Glomerular endothelial cell (primary cell): ENCODE measurements around the gene CYSTM1. TPM values are rescaled to one million over a fixed set of nuclear protein-coding genes. Genes with fewer than 3 reads are reported as not detected.

Source experiments
- DNase-seq: peaks from one replicate; pipeline ENCODE4 v3.0.0-alpha.2; 2011; ENCODE audit warnings: low read depth, low spot score; ENCODE audit errors: extremely low read depth
- total RNA-seq: library from RNA; depleted of rRNA; stranded (reverse); fragments of >200 nt; gene quantifications from 2 replicates; pipeline ENCODE4 v1.2.3, GENCODE V29; 2015

Gene CYSTM1
- total RNA-seq, 1 donor from 2014 or later = 61.0 TPM

- DNase-seq = no peak
Observed at GRCh38 chr5:140230373-140230772, 55.4 kb downstream of the CYSTM1 start.

DNA sequence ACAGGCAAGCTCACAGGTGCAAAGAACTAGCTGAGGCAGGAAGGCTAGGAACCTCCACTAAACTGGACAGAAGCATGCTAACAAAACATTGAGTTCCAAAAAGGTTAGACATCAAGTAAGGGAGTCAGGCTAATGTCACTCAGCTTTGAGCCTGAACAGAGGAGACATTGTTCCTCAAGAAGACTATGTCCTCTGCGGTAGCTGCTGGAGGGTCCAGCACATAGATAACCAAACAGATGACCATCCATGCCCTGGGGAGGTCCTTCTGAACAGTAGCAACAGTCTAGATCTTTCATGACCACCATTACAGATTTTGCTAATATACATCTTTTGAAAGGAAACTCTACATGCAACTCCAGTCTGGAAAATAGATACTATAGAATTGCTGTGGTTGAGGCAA lies 57.7 kb downstream of the CYSTM1 start:
- no peak for DNase-seq

DNA sequence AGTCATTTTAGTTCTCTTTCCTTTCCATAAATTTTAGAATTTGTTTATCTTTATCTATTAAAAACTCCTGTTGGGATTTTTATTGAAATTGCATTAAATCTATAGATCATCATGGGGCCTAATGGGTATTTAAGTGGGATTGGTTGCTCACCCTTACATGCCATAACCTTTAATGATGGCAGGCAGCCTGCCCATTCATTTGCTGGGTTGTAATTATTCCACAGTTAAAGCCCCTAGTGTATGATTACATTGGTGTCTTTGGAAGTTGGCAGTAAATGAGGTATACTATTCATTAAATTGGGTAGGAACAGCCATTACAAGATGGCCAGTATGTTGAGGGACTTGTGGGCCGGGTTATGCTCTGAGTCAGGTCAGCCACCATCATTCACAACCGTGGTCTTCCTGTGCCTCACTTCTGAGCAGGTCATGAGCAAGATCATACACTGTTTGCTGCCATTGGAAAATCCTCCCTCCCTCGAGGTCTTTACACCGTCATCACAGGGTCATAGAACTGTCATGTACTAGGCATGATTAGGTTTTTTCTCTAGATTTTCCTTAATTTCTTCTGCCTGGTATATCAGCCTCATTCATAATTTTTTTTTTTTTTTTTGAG lies 59.5 kb downstream of the CYSTM1 start:
- DNase-seq = no peak

DNA sequence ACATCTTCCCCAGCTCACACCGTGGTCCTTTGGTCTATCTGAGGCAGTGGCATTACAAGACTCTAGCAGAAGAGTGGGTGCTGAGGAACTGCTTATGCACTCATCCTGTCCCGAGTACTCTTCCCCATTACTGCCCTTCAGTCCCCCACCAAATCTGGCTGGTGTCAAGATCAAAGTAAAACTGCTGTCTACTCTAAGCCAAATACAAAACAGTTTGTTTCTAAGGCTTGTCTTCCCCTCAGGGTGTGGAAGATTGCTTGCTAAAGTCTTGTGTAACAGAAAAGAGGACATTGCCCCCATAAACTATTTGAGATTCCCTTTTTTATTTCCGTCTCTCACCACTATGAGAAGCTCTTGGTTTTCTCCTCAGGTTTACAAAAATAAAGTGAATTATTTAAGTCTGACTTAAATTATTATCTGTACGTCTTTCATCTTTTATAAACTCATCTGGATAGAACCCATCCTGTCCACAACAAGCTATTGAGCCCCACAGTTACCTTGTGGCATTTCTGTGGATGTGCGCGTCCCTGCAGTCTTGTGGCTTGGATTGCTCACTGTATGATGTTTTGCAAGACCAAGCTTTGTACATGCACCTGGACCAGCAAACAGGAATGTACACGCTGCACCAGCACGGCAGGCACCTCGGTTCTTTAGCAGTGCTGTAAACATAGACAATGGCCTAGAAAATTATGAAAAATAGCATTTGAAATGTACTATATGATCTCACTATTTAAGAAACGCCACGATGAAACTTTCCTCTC lies 61.0 kb downstream of the CYSTM1 start:
- DNase-seq = no peak

DNA sequence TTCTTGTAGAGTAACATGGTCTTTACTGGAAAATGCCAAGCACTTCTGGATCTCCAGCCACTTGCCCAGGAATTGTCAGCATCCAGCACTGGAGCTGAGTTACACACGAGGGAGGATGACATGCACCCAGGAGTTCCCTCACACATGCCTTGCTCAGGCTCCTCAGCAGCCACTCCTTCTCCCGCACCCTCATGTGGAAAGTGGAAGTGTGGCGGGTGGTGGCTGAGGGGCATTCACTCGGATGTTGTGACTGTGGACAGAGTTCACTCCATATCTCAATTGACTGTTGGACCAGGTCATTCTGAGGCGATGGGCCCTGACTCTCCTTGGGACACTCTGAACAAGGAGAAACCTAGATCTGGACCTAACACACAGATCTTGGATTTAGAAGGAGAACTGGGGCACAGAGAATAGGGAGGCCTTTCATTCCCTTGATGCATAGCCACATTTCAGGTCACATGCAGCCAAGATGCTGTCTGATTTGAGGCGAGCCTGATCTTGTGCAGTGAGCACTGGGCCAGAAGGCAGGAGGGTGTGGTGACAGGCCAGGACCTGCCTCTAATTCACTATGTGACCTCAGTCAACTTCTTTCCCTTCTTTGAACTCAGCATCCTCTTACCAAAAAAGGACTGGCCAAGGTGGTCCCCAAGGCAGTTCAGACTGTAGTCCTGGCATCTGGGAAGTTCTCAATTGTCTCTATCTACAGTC lies 62.1 kb downstream of the CYSTM1 start:
- no peak for DNase-seq

DNA sequence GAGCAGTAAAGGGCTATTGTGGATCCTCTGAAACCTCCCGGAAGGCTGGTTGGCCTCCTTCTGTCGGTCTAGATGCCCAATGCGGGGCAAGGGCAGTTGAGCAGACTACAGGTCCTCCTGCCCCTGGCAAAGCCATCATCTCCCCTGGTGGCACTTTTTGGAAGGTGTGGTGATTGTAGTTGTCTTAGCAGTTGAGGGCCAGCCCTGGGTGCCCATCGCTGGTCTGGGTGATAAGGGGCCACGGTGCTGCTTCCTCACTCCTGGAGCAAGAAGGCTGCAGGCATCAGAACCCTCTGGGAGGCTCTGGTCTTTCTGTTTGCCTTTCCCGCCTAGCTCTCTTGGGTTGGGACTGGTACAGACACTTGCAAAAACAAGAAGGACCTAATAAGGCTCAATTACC lies 63.8 kb downstream of the CYSTM1 start:
- no peak for DNase-seq

DNA sequence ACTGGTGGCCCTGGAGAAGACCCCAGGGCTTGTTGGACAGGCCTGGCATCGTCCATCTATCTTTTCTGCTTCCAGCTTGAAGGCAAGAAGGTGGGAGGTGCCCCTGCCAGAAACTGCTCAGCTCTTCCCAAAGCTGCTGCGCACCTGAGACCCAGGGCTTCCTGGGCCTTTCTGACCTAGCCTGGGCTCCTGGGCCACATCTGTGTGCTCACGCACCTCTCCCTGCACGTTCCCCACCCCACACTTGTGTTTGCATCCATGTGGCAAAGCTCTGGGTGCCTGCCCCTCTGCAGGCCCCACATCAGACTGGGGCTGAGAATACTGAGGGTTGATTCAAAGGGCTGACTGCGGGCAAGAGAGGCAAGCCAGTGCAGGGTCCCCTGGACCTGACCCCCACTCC lies 64.5 kb downstream of the CYSTM1 start:
- no peak for DNase-seq

DNA sequence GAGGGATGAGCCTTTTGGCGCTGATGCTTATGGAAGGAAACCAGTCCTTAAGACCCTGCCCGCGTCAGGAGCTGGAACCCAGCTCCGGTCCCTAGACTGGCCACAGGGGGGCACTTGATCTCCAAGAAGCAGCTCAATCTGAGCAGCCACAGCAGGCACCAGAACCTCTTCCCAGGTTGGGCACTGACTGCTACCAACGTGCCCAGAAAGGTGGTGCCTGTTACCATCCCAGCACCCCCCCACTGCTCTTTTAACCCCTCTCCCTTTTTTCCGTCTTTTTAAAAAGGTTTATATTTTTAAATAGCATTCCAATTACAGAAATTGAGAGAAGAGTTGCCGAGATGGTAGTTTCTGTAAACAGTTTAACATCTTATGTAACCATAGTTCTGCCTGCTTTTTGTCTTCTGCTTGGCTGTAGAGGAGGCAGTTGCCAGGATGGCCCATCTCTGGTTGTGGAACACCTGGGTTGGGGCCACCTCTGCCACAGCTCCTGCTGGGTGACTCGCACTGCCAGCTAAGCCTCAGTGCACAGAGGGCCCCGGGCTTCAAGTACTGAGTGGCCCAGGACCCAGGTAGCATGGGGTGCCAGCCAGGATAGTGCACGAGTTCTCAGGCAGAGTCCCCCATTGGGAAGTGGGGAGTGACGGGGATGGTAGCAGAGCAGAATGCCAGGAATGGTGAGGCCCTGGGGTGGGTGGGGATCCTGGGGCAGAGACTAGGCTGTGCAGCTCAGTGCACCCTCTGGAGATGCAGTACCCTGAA lies 65.1 kb downstream of the CYSTM1 start:
- no peak for DNase-seq

DNA sequence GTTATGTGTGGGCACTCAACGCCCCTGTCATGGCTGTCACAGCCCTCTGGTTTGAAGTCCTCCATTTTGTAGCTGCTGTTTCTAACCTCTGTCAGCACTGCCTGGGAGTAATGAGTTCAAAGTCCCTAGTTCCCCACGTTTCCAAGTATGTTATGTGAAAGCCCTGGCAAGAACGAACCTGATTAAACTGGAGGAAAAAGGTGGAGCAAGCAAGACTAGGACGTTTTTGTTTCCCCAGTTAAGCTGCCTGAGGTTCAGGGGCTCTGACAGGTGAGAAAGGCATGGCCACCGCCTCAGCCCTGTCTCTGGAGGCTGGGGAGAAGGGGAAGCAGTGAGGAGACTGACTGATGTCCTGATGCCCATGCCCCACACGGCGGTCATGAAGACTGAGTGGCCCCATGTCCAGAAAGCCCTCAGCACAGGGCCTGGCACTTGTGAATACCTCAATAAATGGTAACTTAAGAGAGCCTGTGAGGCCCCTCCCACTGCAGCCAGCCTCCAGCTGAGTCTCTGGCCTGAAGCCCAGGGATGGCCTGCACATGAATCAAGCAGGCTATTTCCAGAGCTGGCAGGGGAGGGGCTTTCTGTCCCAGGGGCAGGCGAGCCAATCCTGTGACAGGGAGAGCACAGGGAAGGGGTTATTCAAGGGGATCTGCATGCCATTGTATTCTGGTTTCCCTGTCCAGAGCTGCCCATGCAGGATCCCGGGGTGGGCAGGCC lies 66.2 kb downstream of the CYSTM1 start:
- no peak for DNase-seq

DNA sequence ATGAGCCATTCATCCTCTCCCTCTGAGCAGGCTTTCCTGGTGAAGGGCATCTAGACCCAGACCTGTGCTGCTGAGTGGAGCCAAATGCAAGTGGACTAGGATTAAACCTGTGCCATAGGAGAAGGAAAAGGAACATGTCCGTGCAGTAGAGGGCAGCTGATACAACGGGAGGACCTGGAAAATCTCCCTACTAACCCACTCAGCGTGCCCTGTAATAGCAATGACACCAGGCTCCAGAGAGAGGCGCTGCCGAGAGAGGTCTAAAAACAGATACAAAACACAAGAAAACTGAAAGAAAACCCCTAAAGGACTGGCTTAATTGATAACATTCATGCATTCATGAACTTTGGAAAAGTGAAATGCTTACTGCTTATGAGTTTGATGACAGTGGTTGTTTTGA lies 67.1 kb downstream of the CYSTM1 start:
- no peak for DNase-seq

DNA sequence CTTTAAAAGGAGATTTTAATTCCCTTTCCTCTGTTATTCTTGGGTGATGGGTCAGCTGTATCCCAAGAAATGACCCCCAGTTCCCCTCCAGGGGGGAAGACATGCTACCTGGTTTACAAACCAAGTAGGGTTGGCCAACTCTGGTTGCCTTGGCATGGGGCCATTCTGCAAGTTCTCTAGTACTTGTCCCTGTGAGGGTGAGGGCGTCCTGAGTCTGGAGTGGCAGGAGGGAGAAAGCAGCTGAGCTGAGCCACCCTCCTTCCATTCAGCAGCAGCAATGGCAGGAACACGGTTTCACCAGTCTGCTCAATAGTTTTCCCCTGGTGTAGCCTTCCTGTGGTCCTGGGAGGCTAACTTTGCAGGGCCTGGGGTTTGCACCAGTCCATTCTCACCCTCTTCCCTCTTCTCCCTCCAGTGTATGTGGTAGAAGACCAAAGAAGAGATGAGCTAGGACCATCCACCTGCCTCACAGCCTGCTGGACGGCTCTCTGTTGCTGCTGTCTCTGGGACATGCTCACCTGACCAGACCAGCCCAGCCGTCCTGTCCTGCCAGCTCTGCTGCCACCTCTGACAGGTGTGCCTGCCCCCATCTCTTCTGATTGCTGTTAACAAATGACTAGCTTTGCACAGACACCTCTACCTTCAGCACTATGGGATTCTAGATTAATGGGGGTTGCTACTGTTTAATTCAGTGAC lies 68.0 kb downstream of the CYSTM1 start:
- no peak for DNase-seq

DNA sequence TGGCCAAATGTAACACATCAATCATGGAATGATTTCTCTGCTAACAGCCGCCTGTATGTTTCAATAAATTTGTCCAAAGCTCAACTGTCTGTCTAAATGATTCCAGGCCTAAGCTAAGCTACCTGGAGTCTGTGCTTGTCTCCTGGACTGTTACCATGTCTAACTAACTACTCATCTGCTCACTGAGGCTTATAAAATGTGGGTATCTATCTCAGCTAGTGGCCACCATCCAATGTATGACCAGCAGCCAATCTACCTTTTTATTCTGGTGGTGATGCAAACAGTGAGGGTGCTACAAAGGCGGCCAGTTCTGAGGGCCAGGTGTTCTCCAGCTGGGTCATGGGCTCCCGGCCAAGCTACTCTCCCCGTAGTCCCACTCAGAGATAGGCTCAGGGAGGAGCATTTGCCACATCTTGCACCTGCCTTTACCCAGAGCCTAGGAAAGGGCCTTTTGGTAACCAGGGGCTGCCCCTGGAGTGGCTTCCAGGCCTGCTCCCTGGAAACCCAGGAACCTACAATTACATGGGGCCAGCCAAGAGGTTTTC lies 68.8 kb downstream of the CYSTM1 start:
- no peak for DNase-seq

- DNase-seq = no peak
Observed at GRCh38 chr5:140244525-140245025, 69.6 kb downstream of the CYSTM1 start.

DNA sequence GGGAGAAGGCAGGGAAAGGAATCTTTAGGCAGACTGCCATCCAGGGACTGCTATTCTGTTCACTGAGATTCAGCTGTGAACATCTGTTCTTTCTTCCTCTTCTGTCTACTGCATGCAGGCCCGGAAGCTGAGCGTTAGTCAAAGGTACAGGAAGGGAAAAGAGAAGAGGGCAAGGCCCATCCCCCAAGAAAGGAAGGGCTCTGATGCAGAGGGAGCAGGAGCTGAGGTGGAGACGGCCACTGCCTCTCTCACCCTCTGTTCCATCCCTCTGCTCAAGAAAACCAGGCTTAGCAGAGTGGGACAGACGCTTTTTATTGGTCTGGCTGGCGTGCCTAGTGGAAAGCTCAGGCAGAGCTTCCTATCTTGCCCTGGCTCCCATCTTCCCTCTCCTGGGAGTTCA lies 70.4 kb downstream of the CYSTM1 start:
- no peak for DNase-seq

- no peak for DNase-seq
Observed at GRCh38 chr5:140245926-140246325, 70.9 kb downstream of the CYSTM1 start.

DNA sequence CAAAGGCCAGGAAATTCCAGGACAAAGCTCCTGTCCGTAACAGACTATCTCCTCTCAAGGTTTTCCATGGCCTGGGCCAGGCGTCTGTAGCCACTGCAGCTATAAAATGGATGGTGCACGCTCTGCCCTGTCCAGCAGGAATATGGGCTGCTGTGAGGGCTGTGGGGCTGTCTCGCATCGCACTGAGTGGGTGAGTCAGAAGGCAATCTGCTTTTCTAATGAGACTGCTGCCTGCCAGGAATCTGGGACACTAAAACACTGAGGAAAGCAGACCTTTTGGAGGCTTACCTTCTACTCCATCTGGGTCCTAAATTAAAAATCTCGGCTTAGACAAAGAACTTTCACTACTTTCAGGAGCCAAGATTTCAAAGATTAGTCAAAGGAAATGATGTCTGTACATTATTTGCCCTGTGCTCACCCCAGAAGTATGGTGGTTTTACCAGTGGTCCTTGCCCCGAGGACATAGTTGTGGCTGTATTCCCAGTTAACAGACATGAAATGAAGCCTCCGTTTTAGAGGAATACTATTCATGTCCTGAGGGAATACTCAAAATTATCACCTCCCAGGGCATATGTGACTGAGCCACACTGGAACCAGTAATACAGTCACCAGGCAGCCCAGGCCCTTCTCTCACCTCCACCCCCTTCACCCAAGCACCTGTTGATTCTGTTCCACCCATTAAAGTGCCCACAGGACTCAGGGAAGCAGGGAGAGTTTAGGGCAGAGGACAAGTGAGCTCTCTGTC lies 71.6 kb downstream of the CYSTM1 start:
- DNase-seq = no peak

DNA sequence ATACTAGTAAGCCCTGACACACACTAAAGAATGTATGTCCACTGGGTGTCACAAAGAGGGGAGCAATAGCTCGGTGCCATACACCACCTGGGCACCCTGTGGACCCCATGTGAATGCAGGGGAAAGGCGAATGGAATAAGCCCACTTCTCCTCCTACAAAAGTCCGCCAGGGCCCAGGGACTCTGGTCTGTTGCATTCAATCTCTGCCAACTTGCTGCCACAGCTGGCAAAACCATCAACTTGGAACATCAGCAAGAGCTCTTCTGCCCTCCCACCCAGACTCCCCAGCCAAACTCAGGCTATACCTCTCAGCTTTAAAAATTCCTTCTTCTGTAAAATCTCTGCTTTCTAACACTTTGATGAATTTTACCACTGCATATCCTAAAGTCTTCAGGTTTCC lies 73.4 kb downstream of the CYSTM1 start:
- DNase-seq = no peak

GRCh38 chr5:140249536-140249935 lies 74.5 kb downstream of the CYSTM1 start:
- DNase-seq = no peak

- no peak for DNase-seq
Observed at GRCh38 chr5:140250386-140250785, 75.4 kb downstream of the CYSTM1 start.
